T-helper 17 cell (primary cell): ENCODE measurements around the gene LMAN2L. TPM values are rescaled to one million over a fixed set of nuclear protein-coding genes. Genes with fewer than 3 reads are reported as not detected.

ENCODE experiments used
- ATAC-seq: fragments of 150-1000 bp; cut with Tn5 transposase; 2 replicates; pipeline ENCODE4 v1.10.0; 2021; ENCODE audit warnings: mild to moderate bottlenecking, moderate library complexity
- DNase-seq, 3 donors: peaks; one replicate each; pipeline versions ENCODE4 v3.0.0 to v3.0.0-alpha.2; 2020 to 2021
- H3K9me3 ChIP-seq: one replicate; pipeline ENCODE4 v1.7.0; 2013; ENCODE audit warnings: low read length, mild to moderate bottlenecking; ENCODE audit not compliant: control insufficient read depth, poor library complexity, severe bottlenecking
- H3K27ac Mint-ChIP-seq: one replicate; pipeline ENCODE4 v1.8.0; 2022; ENCODE audit warnings: mild to moderate bottlenecking, moderate library complexity, mixed read lengths
- H3K27me3 Mint-ChIP-seq: one replicate; pipeline ENCODE4 v1.8.0; 2022; ENCODE audit warnings: mixed read lengths
- H3K36me3 Mint-ChIP-seq: one replicate; pipeline ENCODE4 v1.8.0; 2022; ENCODE audit warnings: low read depth, mixed read lengths
- H3K4me1 Mint-ChIP-seq: one replicate; pipeline ENCODE4 v1.8.0; 2022; ENCODE audit warnings: mild to moderate bottlenecking, mixed read lengths
- H3K4me3 Mint-ChIP-seq: one replicate; pipeline ENCODE4 v1.8.0; 2022; ENCODE audit warnings: mild to moderate bottlenecking, moderate library complexity, mixed read lengths
- total RNA-seq, 4 donors: library from RNA in 2 of 4; stranded (reverse) in 2 of 4; gene quantifications; one replicate each; pipeline ENCODE4 v1.2.3 and lab custom pipeline; 2022 to 2026

LMAN2L gene
- total RNA-seq, 2 donors from 2014 or later = 3.6 to 7.1 TPM

DNA sequence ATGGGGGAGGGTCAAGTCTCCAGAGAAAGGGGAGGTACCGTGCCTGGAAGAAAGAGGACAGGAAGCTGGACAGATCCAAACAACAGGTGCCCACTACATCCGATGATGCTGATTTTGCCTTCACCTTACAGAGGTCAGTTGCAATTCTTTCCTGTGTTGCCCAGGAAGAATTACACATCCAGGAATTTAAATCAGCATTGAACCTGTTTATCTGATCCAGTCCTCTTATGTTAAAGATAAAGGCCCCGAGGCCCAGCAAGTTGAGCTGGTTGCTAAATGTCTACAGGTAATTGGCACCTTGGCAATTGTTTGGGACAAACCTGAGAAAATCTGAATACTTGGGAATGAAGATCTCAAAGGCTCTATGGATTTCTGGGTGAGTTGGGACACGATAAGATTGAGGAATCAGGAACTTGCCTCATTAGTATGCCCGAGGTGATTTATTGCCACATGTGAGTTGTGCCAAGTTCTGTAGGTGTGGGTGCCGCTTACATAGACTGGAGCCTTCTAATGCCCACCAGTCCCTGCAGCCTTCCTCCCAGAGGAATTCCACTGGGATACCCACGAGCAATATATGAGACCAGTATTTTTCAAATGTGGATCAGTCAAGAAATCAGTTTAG lies 13.9 kb upstream of the LMAN2L start:
- Mint-ChIP-seq H3K4me3 (no peak overlapping the region), H3K36me3 (no peaks in the 10 kb centered on the region)
- ATAC-seq = no peak

DNA sequence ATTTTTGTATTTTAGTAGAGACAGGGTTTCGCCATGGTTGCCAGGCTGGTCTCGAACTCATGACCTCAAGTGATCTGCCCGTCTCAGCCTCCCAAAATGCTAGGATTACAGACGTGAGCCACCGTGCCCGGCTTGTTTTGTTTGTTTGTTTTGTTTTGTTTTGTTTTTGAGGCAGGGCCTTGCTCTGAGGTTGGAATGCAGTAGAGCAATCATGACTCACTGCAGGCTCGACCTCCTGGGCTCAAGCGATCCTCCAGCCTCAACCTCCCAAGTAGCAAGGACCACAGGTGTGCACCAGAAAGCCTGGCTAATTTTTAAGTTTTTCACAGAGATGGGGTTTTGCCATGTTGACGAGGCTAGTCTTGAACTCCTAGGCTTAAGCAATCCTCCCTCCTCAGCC lies 11.9 kb upstream of the LMAN2L start:
- Mint-ChIP-seq H3K4me3 (no peak overlapping the region), H3K27me3 (no peaks in the 10 kb centered on the region), H3K27ac (no peak overlapping the region), H3K36me3 (no peaks in the 10 kb centered on the region), H3K4me1 (no peaks in the 10 kb centered on the region)
- DNase-seq (no peak), ATAC-seq (no peak)
- no peaks in the 10 kb centered on the region for H3K9me3 ChIP-seq

More for the DNA sequence above, 13.9 kb upstream of the LMAN2L start:
- no peaks in the 10 kb centered on the region for H3K27me3 Mint-ChIP-seq
- H3K4me1 Mint-ChIP-seq = peaks cover 1% of the 10 kb centered on the region
- no peak for DNase-seq
- H3K9me3 ChIP-seq = no peaks in the 10 kb centered on the region
- H3K27ac Mint-ChIP-seq = no peak overlapping the region

GRCh38 chr2:96747061-96747617 lies 7.3 kb upstream of the LMAN2L start:
- no peak overlapping the region for H3K4me3 Mint-ChIP-seq
- ATAC-seq (no peak), DNase-seq (no peak)
- no peaks in the 10 kb centered on the region for H3K36me3 Mint-ChIP-seq
- no peaks in the 10 kb centered on the region for H3K9me3 ChIP-seq
- H3K4me1 Mint-ChIP-seq = peaks cover 2% of the 10 kb centered on the region
- no peak overlapping the region for H3K27ac Mint-ChIP-seq
- H3K27me3 Mint-ChIP-seq = no peaks in the 10 kb centered on the region

DNA sequence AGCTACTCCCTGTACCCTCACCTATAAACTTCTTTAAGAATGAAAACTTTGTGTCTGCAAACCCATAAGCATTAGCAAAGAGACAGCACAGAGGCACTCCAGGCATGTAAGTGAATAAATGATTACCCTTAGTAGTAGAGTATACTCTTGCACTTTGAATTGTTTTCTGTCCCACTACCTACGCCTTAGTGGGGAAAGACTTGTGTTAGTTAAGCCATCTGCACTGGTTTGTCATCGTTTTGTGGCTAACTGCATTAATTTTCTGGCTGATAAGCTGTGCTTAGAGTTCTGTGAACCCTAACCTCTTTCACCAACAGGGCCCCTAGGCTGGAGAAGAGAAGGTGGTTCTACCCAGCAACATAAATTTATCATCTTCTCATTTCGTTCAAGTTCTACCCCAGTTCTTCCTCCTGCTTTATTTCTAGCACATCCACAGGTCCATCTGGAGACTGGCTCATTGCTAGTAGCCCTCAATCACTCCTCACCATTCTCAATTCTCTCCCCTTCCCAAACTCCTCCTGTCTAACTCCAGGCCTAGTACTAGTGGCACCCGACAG lies 710 bp downstream of the LMAN2L start:
- Mint-ChIP-seq H3K4me3 (peak overlapping the region; percentile 99), H3K4me1 (peaks cover 38% of the 10 kb centered on the region), H3K27me3 (no peaks in the 10 kb centered on the region), H3K36me3 (peaks cover 4% of the 10 kb centered on the region), H3K27ac (peak overlapping the region; percentile 99)
- no peaks in the 10 kb centered on the region for H3K9me3 ChIP-seq
- ATAC-seq = no peak
- DNase-seq = no peak

- no peaks in the 10 kb centered on the region for H3K27me3 Mint-ChIP-seq
- H3K36me3 Mint-ChIP-seq = peaks cover 4% of the 10 kb centered on the region
- H3K9me3 ChIP-seq = no peaks in the 10 kb centered on the region
- ATAC-seq (peak; percentile 64), DNase-seq (peak in 2 of 3 donors; percentile 28 to 34)
- H3K27ac Mint-ChIP-seq = peak overlapping the region; percentile 99
- peak overlapping the region; percentile 86 for H3K4me3 Mint-ChIP-seq
- peaks cover 36% of the 10 kb centered on the region for H3K4me1 Mint-ChIP-seq
These were observed 2.0 kb downstream of the LMAN2L start for GRCh38 chr2:96737831-96738230.

GRCh38 chr2:96737251-96737650 lies 2.6 kb downstream of the LMAN2L start:
- Mint-ChIP-seq H3K4me1 (peaks cover 36% of the 10 kb centered on the region), H3K36me3 (peaks cover 4% of the 10 kb centered on the region), H3K27ac (peak overlapping the region; percentile 99), H3K27me3 (no peaks in the 10 kb centered on the region), H3K4me3 (no peak overlapping the region)
- ATAC-seq = no peak
- no peak for DNase-seq
- no peaks in the 10 kb centered on the region for H3K9me3 ChIP-seq

DNA sequence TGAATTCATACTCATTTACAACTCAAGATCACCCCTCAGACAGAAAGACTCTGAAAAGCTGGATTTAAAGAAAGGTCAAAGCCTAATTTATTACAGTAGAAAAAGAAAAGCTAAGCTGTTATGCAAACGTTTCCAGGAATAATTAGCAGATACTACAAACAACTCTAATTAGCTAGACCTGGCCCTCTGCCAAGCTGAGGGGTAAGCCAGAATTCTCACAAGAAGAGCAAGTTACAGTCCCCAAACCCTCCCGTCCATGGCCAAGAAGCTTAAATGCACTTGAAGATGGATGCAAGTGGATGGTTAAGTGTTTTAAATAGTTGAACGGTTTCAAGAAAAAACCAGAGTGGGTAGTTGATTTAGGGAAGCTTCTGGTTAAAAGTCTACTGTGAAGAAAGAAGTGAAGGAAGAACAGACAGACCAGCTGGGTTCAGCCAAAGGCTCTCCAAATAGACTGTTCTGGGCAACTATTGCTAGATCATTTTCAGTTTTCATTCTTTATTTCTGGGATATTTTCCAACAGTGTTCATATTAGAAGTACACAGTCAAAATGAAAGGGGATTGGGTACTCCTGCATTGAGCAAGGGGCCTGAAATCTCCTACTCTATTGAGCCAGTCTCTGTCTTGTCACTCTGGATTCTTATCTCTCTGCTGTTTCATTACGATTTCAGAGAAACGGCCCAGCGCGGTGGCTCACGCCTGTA lies 4.8 kb downstream of the LMAN2L start:
- no peak overlapping the region for H3K4me3 Mint-ChIP-seq
- H3K9me3 ChIP-seq = no peaks in the 10 kb centered on the region
- no peak for DNase-seq
- peaks cover 27% of the 10 kb centered on the region for H3K4me1 Mint-ChIP-seq
- H3K36me3 Mint-ChIP-seq = peaks cover 10% of the 10 kb centered on the region
- peak overlapping the region; percentile 51 for H3K27ac Mint-ChIP-seq
- no peaks in the 10 kb centered on the region for H3K27me3 Mint-ChIP-seq
- no peak for ATAC-seq

DNA sequence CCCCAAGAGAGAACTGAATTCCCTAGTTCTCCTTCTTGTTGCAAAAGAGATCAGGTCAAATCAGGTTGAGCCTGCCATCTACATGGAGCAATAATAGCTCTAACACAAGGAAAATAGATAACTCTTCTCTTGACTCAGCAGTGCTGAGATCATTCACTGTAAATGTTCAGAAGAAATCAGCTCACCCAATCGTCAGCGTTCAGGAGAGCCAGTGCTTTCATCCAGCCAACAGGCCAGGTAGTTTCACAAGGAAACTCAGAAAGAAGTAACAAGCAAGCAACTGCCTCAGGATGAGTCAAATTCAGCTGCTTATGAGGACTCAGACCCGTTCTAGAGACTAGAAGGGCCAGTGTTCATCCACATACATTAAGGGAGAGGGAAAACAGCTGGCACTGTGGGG lies 5.9 kb downstream of the LMAN2L start:
- H3K36me3 Mint-ChIP-seq = peaks cover 7% of the 10 kb centered on the region
- H3K4me1 Mint-ChIP-seq = peaks cover 17% of the 10 kb centered on the region

GRCh38 chr2:96730212-96730611 lies 9.7 kb downstream of the LMAN2L start:
- ATAC-seq (no peak), DNase-seq (no peak)
- H3K27ac Mint-ChIP-seq = peak overlapping the region; percentile 39
- H3K36me3 Mint-ChIP-seq = peaks cover 11% of the 10 kb centered on the region
- no peaks in the 10 kb centered on the region for H3K27me3 Mint-ChIP-seq
- no peaks in the 10 kb centered on the region for H3K9me3 ChIP-seq
- H3K4me3 Mint-ChIP-seq = no peak overlapping the region
- H3K4me1 Mint-ChIP-seq = peaks cover 8% of the 10 kb centered on the region

More for the DNA sequence above, 5.9 kb downstream of the LMAN2L start:
- ATAC-seq (no peak), DNase-seq (no peak)
- H3K27me3 Mint-ChIP-seq = no peaks in the 10 kb centered on the region
- H3K9me3 ChIP-seq = no peaks in the 10 kb centered on the region
- no peak overlapping the region for H3K4me3 Mint-ChIP-seq
- peak overlapping the region; percentile 51 for H3K27ac Mint-ChIP-seq

GRCh38 chr2:96729748-96730147 lies 10.1 kb downstream of the LMAN2L start:
- H3K4me3 Mint-ChIP-seq = no peak overlapping the region
- no peak for ATAC-seq

GRCh38 chr2:96727431-96727830 lies 12.4 kb downstream of the LMAN2L start:
- DNase-seq = no peak
- no peaks in the 10 kb centered on the region for H3K9me3 ChIP-seq
- H3K4me1 Mint-ChIP-seq = peaks cover 2% of the 10 kb centered on the region
- no peak for ATAC-seq
- H3K36me3 Mint-ChIP-seq = peaks cover 11% of the 10 kb centered on the region
- H3K27me3 Mint-ChIP-seq = no peaks in the 10 kb centered on the region
- no peak overlapping the region for H3K27ac Mint-ChIP-seq
- no peak overlapping the region for H3K4me3 Mint-ChIP-seq

More at GRCh38 chr2:96729748-96730147, 10.1 kb downstream of the LMAN2L start:
- Mint-ChIP-seq H3K36me3 (peaks cover 11% of the 10 kb centered on the region), H3K27ac (no peak overlapping the region), H3K27me3 (no peaks in the 10 kb centered on the region), H3K4me1 (peaks cover 5% of the 10 kb centered on the region)
- DNase-seq = no peak
- H3K9me3 ChIP-seq = no peaks in the 10 kb centered on the region

DNA sequence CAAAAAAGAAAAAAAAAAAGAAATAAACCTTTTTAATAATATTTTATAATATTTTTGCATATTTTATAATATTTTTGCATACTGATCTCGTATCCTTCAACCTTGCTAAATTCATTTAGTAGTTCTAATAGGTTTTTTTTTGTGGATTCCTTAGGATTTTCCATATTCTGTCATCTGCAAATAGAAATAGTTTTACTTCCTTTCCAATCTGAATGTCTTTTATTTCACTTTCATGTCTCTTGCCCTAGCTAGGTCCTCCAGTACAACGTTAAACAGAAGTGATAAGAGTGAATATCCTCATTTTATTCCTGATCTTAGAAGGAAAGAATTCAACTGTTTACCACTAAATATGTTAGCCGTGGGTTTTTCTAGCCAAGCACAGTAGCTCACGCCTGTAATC lies 13.7 kb downstream of the LMAN2L start:
- ATAC-seq (no peak), DNase-seq (no peak)
- peaks cover 2% of the 10 kb centered on the region for H3K4me1 Mint-ChIP-seq
- no peak overlapping the region for H3K27ac Mint-ChIP-seq
- no peaks in the 10 kb centered on the region for H3K27me3 Mint-ChIP-seq
- H3K4me3 Mint-ChIP-seq = no peak overlapping the region
- peaks cover 11% of the 10 kb centered on the region for H3K36me3 Mint-ChIP-seq
- no peaks in the 10 kb centered on the region for H3K9me3 ChIP-seq

- Mint-ChIP-seq H3K4me3 (no peak overlapping the region), H3K36me3 (peaks cover 4% of the 10 kb centered on the region), H3K27me3 (no peaks in the 10 kb centered on the region), H3K4me1 (peaks cover 10% of the 10 kb centered on the region), H3K27ac (no peak overlapping the region)
- no peaks in the 10 kb centered on the region for H3K9me3 ChIP-seq
- ATAC-seq (no peak), DNase-seq (no peak)
These were observed 23.5 kb downstream of the LMAN2L start for GRCh38 chr2:96716388-96716787.
